ENCODE measurements around the gene CREB3L4.

DNA sequence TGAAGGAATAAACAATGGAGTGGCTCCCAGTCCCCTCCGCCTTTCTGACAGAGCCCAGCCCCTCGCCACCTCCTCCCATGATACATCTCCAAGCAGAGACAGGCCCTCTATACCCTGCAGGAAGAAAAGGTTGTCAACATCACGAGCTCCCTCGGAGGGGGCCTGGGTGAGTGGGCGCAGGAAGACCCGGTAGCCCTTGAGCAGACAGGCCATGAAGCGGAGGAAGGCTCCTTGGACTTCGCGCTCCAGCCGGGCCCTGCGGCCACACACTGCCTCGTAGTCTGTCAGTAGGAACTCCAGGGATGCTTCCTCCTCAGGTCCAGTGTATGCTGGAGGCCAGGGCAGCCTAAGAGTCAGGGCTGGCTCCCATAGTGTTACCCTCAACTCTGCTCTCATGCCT, 28.2 kb upstream of the CREB3L4 start:
- TF ChIP-seq GABPA (IDR thresholded peaks at IDR 0.05 in 1 of 2, conservative IDR thresholded peaks at IDR 0.05 in 1 of 2): no peak
- TF ChIP-seq CTCF (IDR thresholded peaks at IDR 0.05; ENCODE audit: low read depth, low read length, missing input control): no peak
- TF ChIP-seq, protein P1, sequence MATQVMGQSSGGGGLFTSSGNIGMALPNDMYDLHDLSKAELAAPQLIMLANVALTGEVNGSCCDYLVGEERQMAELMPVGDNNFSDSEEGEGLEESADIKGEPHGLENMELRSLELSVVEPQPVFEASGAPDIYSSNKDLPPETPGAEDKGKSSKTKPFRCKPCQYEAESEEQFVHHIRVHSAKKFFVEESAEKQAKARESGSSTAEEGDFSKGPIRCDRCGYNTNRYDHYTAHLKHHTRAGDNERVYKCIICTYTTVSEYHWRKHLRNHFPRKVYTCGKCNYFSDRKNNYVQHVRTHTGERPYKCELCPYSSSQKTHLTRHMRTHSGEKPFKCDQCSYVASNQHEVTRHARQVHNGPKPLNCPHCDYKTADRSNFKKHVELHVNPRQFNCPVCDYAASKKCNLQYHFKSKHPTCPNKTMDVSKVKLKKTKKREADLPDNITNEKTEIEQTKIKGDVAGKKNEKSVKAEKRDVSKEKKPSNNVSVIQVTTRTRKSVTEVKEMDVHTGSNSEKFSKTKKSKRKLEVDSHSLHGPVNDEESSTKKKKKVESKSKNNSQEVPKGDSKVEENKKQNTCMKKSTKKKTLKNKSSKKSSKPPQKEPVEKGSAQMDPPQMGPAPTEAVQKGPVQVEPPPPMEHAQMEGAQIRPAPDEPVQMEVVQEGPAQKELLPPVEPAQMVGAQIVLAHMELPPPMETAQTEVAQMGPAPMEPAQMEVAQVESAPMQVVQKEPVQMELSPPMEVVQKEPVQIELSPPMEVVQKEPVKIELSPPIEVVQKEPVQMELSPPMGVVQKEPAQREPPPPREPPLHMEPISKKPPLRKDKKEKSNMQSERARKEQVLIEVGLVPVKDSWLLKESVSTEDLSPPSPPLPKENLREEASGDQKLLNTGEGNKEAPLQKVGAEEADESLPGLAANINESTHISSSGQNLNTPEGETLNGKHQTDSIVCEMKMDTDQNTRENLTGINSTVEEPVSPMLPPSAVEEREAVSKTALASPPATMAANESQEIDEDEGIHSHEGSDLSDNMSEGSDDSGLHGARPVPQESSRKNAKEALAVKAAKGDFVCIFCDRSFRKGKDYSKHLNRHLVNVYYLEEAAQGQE (IDR thresholded peaks at IDR 0.05): no peak
- no peak for TF ChIP-seq JUND (IDR thresholded peaks at IDR 0.05)
- no peak for TF ChIP-seq RAD21 (IDR thresholded peaks at IDR 0.05)
- TF ChIP-seq MAX (IDR thresholded peaks at IDR 0.05): no peak
- TF ChIP-seq EGR1 (IDR thresholded peaks at IDR 0.05; ENCODE audit: low read depth in 2 of 2): no peak
- TF ChIP-seq, protein P2, sequence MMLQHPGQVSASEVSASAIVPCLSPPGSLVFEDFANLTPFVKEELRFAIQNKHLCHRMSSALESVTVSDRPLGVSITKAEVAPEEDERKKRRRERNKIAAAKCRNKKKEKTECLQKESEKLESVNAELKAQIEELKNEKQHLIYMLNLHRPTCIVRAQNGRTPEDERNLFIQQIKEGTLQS (IDR thresholded peaks at IDR 0.05): no peak
- TF ChIP-seq YY1 (IDR thresholded peaks at IDR 0.05): no peak
- no peak for TF ChIP-seq SP1 (IDR thresholded peaks at IDR 0.05)
- TF ChIP-seq FOXA1 (IDR thresholded peaks at IDR 0.05): no peak
- no peak for TF ChIP-seq FOXA2 (IDR thresholded peaks at IDR 0.05)
- no peak for TF ChIP-seq ZBTB33 (IDR thresholded peaks at IDR 0.05)
